SK-N-MC (cell line): Measurements from ENCODE around the gene BOLA3.
A peak's percentile ranks its signal among the peaks of the same experiment; 100 is the strongest.
"Not testable (repeated sequence)": the region's sequence is repeated elsewhere in the genome, so short reads cannot be mapped to it uniquely, and the experiment has no call there.

Experiments used
- DNase-seq: peaks from one replicate; pipeline ENCODE4 v3.0.0-alpha.2; 2011; ENCODE audit warnings: low read depth, low spot score
- H3K27ac ChIP-seq: fragments of 200-600 bp; sonication (generic); 2 replicates; pipeline ENCODE4 v1.5.1; 2016; ENCODE audit warnings: mixed run types
- H3K36me3 ChIP-seq: fragments of 200-600 bp; sonication (generic); 2 replicates; pipeline ENCODE4 v1.6.1; 2017; ENCODE audit warnings: antibody characterized with exemption, low read length, mixed read lengths; ENCODE audit not compliant: insufficient read depth
- H3K4me3 ChIP-seq: fragments of 200-600 bp; sonication (generic); 2 replicates; pipeline ENCODE4 v1.5.1; 2016
- H3K9ac ChIP-seq: fragments of 200-600 bp; sonication (generic); 2 replicates; pipeline ENCODE4 v1.8.0; 2017; ENCODE audit warnings: mixed run types, mixed read lengths; ENCODE audit not compliant: insufficient read length
- H3K9me3 ChIP-seq: fragments of 200-600 bp; sonication (generic); 2 replicates; pipeline ENCODE4 v1.6.1; 2017; ENCODE audit warnings: low read depth, mild to moderate bottlenecking, antibody characterized with exemption, low read length, moderate library complexity, mixed read lengths
- EZH2 ChIP-seq: fragments of 200-600 bp; sonication (generic); IDR thresholded peaks from one replicate; pipeline ENCODE4 v1.6.1; 2017; ENCODE audit warnings: antibody characterized with exemption
- FOXP2 ChIP-seq: optimal IDR thresholded peaks from 2 replicates; pipeline ENCODE3; 2011; ENCODE audit warnings: mild to moderate bottlenecking, moderate library complexity; ENCODE audit not compliant: insufficient read depth; ENCODE audit errors: extremely low read length, control extremely low read depth
- POLR2AphosphoS5 ChIP-seq: IDR thresholded peaks from 2 replicates; pipeline ENCODE4 v1.6.1; 2012; ENCODE audit warnings: mild to moderate bottlenecking, low read depth, low read length, borderline replicate concordance

Gene BOLA3

DNA sequence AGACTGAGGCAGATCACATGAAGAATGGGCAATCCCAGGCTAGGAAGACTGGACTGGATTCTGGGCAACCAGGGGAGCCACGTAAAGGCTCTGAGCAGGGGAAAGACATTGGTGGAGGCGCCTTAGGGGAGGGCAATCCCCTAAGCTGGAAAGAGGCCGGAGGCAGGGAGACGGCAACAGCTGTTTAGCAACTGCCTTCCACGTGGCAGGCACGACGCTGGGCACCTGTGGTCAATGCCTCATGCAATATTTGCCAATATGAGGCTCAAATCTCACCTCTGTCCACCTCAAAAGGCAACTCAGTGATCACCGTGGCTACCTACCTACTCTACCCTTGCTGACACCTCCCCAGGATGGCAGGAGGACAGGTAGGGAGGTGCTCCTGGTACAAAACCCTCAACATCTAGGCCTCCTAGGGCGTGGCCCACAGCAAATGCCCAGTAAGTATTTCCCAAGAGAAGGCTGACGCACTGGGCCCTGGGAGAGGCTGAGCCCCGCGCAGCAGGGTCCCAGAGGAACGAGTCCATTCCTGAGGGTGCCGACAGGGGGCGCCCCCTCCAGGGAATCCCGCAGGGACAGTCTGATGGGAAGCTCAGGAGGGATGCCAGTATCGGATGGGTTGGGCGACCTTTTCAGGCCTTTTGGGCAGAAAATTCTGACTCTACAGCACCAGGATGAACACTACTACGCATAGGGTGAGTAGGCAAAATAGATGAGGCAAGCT lies 8.9 kb downstream of the BOLA3 start:
- no peaks in the 10 kb centered on the region; the same call in 1 of the 2 replicates for H3K36me3 ChIP-seq
- no peak for DNase-seq
- H3K9ac ChIP-seq: no peak overlapping the region
- no peak for TF ChIP-seq EZH2
- TF ChIP-seq POLR2AphosphoS5: no peak
- no peak for TF ChIP-seq FOXP2
- no peak overlapping the region for H3K27ac ChIP-seq
- no peaks in the 10 kb centered on the region for H3K9me3 ChIP-seq
- no peak overlapping the region for H3K4me3 ChIP-seq

- H3K9ac ChIP-seq: no peak overlapping the region
- H3K4me3 ChIP-seq: no peak overlapping the region
- TF ChIP-seq EZH2: no peak
- no peak for TF ChIP-seq POLR2AphosphoS5
- TF ChIP-seq FOXP2: no peak
- H3K9me3 ChIP-seq: no peaks in the 10 kb centered on the region
- no peak overlapping the region for H3K27ac ChIP-seq
- H3K36me3 ChIP-seq: peaks cover 3% of the 10 kb centered on the region; the same call in 1 of the 2 replicates
- no peak for DNase-seq
These were observed 9.8 kb downstream of the BOLA3 start for GRCh38 chr2:74137651-74138599.

- peaks cover 3% of the 10 kb centered on the region; the same call in 1 of the 2 replicates for H3K36me3 ChIP-seq
- H3K9me3 ChIP-seq: no peaks in the 10 kb centered on the region
- DNase-seq: no peak
- no peak overlapping the region for H3K27ac ChIP-seq
- H3K4me3 ChIP-seq: no peak overlapping the region
- TF ChIP-seq EZH2 (no peak), FOXP2 (no peak), POLR2AphosphoS5 (no peak)
- no peak overlapping the region for H3K9ac ChIP-seq
These were observed 15.8 kb downstream of the BOLA3 start for GRCh38 chr2:74131901-74132300.

DNA sequence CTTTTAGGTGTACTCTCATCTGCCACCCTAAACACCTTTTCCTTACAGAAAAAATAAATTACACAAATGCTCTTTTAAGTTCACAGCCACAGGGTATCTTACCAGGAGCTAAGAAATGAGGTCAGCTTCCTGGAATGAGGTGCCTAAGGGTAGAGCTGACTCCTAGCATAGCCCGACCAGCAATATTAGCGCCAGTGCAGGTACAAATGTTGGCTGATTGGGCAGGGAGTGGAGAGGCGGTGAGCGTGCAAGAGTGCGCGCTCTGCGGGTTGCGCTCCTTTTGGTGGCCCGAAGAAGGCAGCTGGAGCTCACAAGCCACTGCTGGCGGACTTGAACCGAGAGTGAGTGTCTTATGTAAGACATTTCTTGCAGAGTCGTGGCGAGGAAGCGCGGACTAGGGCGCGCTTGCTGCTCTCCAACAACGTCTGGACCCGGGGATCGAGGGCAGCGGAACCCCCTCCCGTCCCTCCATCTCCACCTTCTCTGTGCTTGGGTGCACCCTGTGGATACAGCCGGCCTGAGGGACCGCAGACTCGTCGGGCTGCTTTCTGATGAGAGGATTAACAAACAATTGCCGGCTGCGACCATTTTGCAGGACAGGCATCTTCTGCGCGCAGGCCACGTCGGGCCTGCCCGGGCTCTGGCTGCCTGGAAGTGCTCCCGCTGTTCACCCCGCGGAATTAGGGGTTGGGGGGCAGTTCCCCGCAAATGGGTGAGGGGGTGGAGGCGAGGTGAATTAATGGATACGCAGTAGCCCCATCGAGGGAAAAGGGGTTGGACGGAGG lies 17.3 kb downstream of the BOLA3 start:
- Histone ChIP-seq H3K36me3 (peaks cover 3% of the 10 kb centered on the region; the same call in 1 of the 2 replicates), H3K27ac (no peak overlapping the region), H3K4me3 (no peak overlapping the region), H3K9ac (no peak overlapping the region), H3K9me3 (no peaks in the 10 kb centered on the region)
- no peak for DNase-seq
- TF ChIP-seq FOXP2 (no peak), POLR2AphosphoS5 (no peak), EZH2 (no peak)

DNA sequence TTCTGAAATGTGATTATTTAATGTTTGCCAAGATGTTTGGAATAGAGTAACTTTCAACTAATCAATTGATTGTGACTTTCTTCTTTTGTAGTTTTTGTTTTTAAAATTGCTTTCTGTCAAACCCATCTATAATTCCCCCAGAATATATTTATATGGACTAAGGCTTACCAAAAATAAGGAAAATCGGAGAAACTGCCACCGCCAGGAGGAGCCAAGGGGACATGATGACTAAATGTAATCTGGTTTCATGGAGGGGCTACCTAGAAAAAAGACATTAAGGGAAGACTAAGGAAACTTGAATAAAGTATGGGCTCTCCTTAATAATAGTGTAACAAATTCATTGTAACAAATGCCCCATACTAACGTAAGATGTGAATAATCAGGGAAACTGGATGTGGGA lies 19.5 kb downstream of the BOLA3 start:
- Histone ChIP-seq H3K9me3 (no peaks in the 10 kb centered on the region), H3K36me3 (0 out of 2 replicates have a peak, but pooled peaks cover under 1% of the 10 kb centered on the region), H3K4me3 (no peak overlapping the region), H3K9ac (no peak overlapping the region), H3K27ac (no peak overlapping the region)
- DNase-seq: no peak
- no peak for TF ChIP-seq EZH2
- TF ChIP-seq FOXP2: no peak
- no peak for TF ChIP-seq POLR2AphosphoS5

DNA sequence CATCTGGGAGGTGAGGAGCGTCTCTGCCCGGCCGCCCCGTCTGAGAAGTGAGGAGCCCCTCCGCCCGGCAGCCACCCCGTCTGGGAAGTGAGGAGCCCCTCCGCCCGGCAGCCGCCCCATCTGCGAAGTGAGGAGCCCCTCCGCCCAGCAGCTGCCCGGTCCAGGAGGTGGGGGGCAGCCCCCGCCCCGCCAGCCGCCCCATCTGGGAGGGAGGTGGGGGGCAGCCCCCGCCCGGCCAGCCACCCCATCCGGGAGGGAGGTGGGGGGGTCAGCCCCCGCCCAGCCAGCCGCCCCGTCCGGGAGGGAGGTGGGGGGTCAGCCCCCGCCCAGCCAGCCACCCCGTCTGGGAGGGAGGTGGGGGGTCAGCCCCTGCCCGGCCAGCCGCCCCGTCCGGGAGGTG lies 23.8 kb downstream of the BOLA3 start:
- H3K27ac ChIP-seq, H3K36me3 ChIP-seq, H3K9me3 ChIP-seq, H3K9ac ChIP-seq, DNase-seq, H3K4me3 ChIP-seq: not testable (repeated sequence)

- H3K4me3 ChIP-seq, H3K9me3 ChIP-seq, H3K36me3 ChIP-seq, DNase-seq, H3K9ac ChIP-seq: not testable (repeated sequence)
- H3K27ac ChIP-seq: 0 out of 2 replicates have a peak overlapping the region, but pooled peaks have one; percentile 29
These were observed 25.9 kb downstream of the BOLA3 start for GRCh38 chr2:74121846-74122245.
